Keratinocyte (primary cell): ENCODE results near the gene PRMT1. TPM values are rescaled to one million over a fixed set of nuclear protein-coding genes. Genes with fewer than 3 reads are reported as not detected.

ENCODE experiments used
- DNase-seq: peaks from one replicate; pipeline ENCODE4 v3.0.0-alpha.2; 2011; ENCODE audit warnings: low read depth, missing footprints, low spot score
- FAIRE-seq: peaks from 2 replicates; lab custom pipeline; 2011; peaks lifted over from hg19 to GRCh38; lab: Jason Lieb, UNC
- H2AFZ ChIP-seq: 2 replicates; pipeline ENCODE4 v1.6.0; 2012; ENCODE audit warnings: low read length, control low read depth, inconsistent platforms; ENCODE audit not compliant: control insufficient read depth
- H3K27ac ChIP-seq: 2 replicates; pipeline ENCODE4 v1.5.1; 2011; ENCODE audit warnings: low read length; ENCODE audit not compliant: control insufficient read depth, insufficient read depth
- H3K27me3 ChIP-seq: 3 replicates; pipeline ENCODE4 v1.6.0; 2011; ENCODE audit warnings: low read length; ENCODE audit not compliant: control insufficient read depth, insufficient read depth; ENCODE audit errors: extremely low read depth
- H3K36me3 ChIP-seq, 2 experiments: 2 replicates in 1 of 2; 3 replicates in 1 of 2; pipeline ENCODE4 v1.5.1; 2011; ENCODE audit warnings: low read length in 2 of 2, mild to moderate bottlenecking in 1 of 2; ENCODE audit not compliant: control insufficient read depth in 2 of 2, insufficient read depth in 2 of 2; ENCODE audit errors: extremely low read depth in 1 of 2
- H3K4me1 ChIP-seq: 3 replicates; pipeline ENCODE4 v1.5.1; 2011; ENCODE audit warnings: low read length; ENCODE audit not compliant: control insufficient read depth, insufficient read depth; ENCODE audit errors: extremely low read depth
- H3K4me2 ChIP-seq: 3 replicates; pipeline ENCODE4 v1.6.0; 2011; ENCODE audit warnings: low read depth, low read length; ENCODE audit not compliant: control insufficient read depth, insufficient read depth; ENCODE audit errors: extremely low read depth
- H3K4me3 ChIP-seq, 3 experiments: fragments of 200-600 bp in 1 of 3; sonication (generic) in 1 of 3; 2 replicates in 2 of 3; 3 replicates in 1 of 3; pipeline ENCODE4 v1.5.1; 2011 to 2016; ENCODE audit warnings: low read length in 3 of 3, mild to moderate bottlenecking in 3 of 3, control low read depth in 2 of 3, inconsistent platforms in 1 of 3, low read depth in 1 of 3, mixed read lengths in 1 of 3, mixed run types in 1 of 3, moderate library complexity in 1 of 3; ENCODE audit not compliant: control insufficient read depth in 2 of 3, insufficient read depth in 2 of 3; ENCODE audit errors: extremely low read depth in 1 of 3
- H3K79me2 ChIP-seq: 2 replicates; pipeline ENCODE4 v1.6.0; 2012; ENCODE audit warnings: low read length; ENCODE audit not compliant: control insufficient read depth, insufficient read depth
- H3K9ac ChIP-seq: 3 replicates; pipeline ENCODE4 v1.6.0; 2011; ENCODE audit warnings: low read length; ENCODE audit not compliant: control insufficient read depth, insufficient read depth; ENCODE audit errors: extremely low read depth
- H3K9me1 ChIP-seq: 3 replicates; pipeline ENCODE4 v1.6.0; 2011; ENCODE audit warnings: low read length; ENCODE audit not compliant: control insufficient read depth, insufficient read depth; ENCODE audit errors: extremely low read depth
- H3K9me3 ChIP-seq: 2 replicates; pipeline ENCODE4 v1.5.1; 2012; ENCODE audit warnings: low read depth, low read length; ENCODE audit not compliant: control insufficient read depth
- H4K20me1 ChIP-seq: 3 replicates; pipeline ENCODE4 v1.6.0; 2011; ENCODE audit warnings: low read length; ENCODE audit not compliant: control insufficient read depth, insufficient read depth; ENCODE audit errors: extremely low read depth
- EZH2 ChIP-seq: IDR thresholded peaks from one replicate; pipeline ENCODE4 v1.6.1; 2012; ENCODE audit warnings: inconsistent platforms, mild to moderate bottlenecking, low read length, moderate library complexity
- dilution Hi-C: fragments of 300-500 bp; cut with MboI; formaldehyde crosslinking; loops from one replicate; pipeline ENCODE4 v1.7.0; 2020; ENCODE audit warnings: low sequenced_read_pairs; ENCODE audit not compliant: extremely low pct_ligation_motif_present
- polyA plus RNA-seq, 5 experiments: library from polyadenylated mRNA; depleted of rRNA in 3 of 5; stranded (reverse) in 3 of 5; stranded (forward) in 1 of 5; unstranded in 1 of 5; fragments of >200 nt; gene quantifications; 1 replicate in 1 of 5; 2 replicates in 3 of 5; 3 replicates in 1 of 5; pipeline versions ENCODE4 v1.2.1 to v1.2.3, GENCODE V29; 2011 to 2012; ENCODE audit warnings: missing spikeins in 2 of 5, low read depth in 1 of 5, low replicate concordance in 1 of 5
- TF ChIP-seq, protein P1 (sequence below), 3 experiments: IDR thresholded peaks in 1 of 3; conservative IDR thresholded peaks in 1 of 3; optimal IDR thresholded peaks in 1 of 3; 2 replicates in 2 of 3; 3 replicates in 1 of 3; pipeline versions ENCODE3 to v1.5.1; 2011; ENCODE audit warnings: low read length in 3 of 3, mild to moderate bottlenecking in 3 of 3, moderate library complexity in 2 of 3, control low read depth in 1 of 3, inconsistent platforms in 1 of 3; ENCODE audit not compliant: insufficient read depth in 2 of 3; ENCODE audit errors: extremely low read depth in 1 of 3

The PRMT1 gene
- polyA plus RNA-seq, 1 donor (not counting 4 experiments of a cell fraction or from before 2014, with no cell fraction given), result 280 TPM

DNA sequence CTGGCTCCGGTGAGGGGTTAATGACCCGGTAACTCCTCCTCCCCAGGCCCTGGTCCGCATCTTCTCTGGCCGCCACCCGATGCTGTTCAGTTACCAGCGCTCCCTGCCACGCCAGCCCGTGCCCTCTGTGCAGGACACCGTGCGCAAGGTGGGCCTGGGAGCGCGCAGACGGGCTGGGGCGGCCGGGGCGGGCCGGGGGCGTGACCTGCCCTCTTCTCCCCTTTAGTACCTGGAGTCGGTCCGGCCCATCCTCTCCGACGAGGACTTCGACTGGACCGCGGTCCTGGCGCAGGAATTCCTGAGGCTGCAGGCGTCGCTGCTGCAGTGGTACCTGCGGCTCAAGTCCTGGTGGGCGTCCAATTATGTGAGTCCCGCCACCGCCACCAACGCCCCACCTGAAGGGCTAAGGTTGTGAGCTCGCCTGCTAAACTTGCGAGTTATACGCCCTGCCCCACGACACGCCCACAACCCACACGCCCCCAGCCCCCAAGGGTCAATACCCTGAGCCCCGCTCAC is 24.3 kb downstream of the PRMT1 start:
- no peaks in the 10 kb centered on the region for H3K79me2 ChIP-seq
- no peak overlapping the region for H2AFZ ChIP-seq
- H3K27ac ChIP-seq, result no peak overlapping the region
- no peaks in the 10 kb centered on the region for H3K9me3 ChIP-seq
- H3K4me1 ChIP-seq, result no peaks in the 10 kb centered on the region
- H3K27me3 ChIP-seq, result peaks cover 14% of the 10 kb centered on the region
- H3K4me3 ChIP-seq, result no peak overlapping the region
- no peaks in the 10 kb centered on the region for H3K9me1 ChIP-seq
- FAIRE-seq (no peak), DNase-seq (no peak)
- no peak for TF ChIP-seq EZH2
- TF ChIP-seq, protein P1, sequence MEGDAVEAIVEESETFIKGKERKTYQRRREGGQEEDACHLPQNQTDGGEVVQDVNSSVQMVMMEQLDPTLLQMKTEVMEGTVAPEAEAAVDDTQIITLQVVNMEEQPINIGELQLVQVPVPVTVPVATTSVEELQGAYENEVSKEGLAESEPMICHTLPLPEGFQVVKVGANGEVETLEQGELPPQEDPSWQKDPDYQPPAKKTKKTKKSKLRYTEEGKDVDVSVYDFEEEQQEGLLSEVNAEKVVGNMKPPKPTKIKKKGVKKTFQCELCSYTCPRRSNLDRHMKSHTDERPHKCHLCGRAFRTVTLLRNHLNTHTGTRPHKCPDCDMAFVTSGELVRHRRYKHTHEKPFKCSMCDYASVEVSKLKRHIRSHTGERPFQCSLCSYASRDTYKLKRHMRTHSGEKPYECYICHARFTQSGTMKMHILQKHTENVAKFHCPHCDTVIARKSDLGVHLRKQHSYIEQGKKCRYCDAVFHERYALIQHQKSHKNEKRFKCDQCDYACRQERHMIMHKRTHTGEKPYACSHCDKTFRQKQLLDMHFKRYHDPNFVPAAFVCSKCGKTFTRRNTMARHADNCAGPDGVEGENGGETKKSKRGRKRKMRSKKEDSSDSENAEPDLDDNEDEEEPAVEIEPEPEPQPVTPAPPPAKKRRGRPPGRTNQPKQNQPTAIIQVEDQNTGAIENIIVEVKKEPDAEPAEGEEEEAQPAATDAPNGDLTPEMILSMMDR (optimal IDR thresholded peaks at IDR 0.05 in 1 of 3, IDR thresholded peaks at IDR 0.05 in 1 of 3, conservative IDR thresholded peaks at IDR 0.05 in 1 of 3; ENCODE audit: extremely low read depth in 1 of 3, insufficient read depth in 2 of 3, low read length in 3 of 3), result peak in 1 of 3 experiments; percentile 10
- no peak overlapping the region for H3K9ac ChIP-seq
- no peaks in the 10 kb centered on the region for H4K20me1 ChIP-seq
- no peaks in the 10 kb centered on the region for H3K36me3 ChIP-seq
- dilution Hi-C loops, result no loop called here
- no peak overlapping the region for H3K4me2 ChIP-seq

DNA sequence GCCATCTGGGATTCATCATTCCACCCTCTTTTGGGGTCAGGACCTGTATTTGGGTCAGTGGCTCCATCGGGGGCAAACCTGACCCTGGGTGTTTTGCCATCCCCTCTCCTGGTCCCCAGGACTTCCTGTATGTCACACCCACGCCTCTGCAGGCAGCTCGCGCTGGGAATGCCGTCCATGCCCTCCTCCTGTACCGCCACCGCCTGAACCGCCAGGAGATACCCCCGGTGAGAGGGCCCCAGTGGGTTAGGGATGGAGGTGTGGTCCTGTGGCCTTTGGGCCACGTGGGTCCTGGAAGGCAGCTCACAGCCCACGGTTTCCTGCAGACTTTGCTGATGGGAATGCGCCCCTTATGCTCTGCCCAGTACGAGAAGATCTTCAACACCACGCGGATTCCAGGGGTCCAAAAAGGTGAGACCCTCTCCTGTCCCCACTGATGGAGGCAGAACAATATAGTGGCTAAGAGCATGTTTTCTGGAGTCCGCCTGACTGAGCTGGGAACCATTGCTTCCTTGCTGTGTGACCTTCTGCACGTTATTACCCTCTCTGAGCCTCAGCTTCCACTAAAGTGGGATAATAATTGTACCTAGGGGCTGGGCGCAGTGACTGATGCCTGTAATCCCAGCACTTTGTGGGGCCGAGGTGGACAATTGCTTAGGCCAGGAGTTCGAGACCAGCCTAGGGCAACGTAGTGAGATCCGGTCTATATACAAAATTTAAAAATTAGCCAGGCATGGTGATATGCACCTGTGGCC is 28.0 kb downstream of the PRMT1 start:
- FAIRE-seq, result no peak
- no peaks in the 10 kb centered on the region for H3K9me3 ChIP-seq
- no peak overlapping the region for H3K9ac ChIP-seq
- no peaks in the 10 kb centered on the region for H3K4me1 ChIP-seq
- dilution Hi-C loops, result no loop called here
- no peaks in the 10 kb centered on the region for H3K36me3 ChIP-seq
- H3K27me3 ChIP-seq, result peaks cover 14% of the 10 kb centered on the region
- H3K4me2 ChIP-seq, result no peak overlapping the region
- DNase-seq, result no peak
- no peaks in the 10 kb centered on the region for H3K9me1 ChIP-seq
- H4K20me1 ChIP-seq, result no peaks in the 10 kb centered on the region
- H3K79me2 ChIP-seq, result no peaks in the 10 kb centered on the region
- no peak overlapping the region for H3K4me3 ChIP-seq
- TF ChIP-seq, protein P1 (optimal IDR thresholded peaks at IDR 0.05 in 1 of 3, IDR thresholded peaks at IDR 0.05 in 1 of 3, conservative IDR thresholded peaks at IDR 0.05 in 1 of 3; ENCODE audit: extremely low read depth in 1 of 3, insufficient read depth in 2 of 3, low read length in 3 of 3), result no peak
- no peak for TF ChIP-seq EZH2
- H2AFZ ChIP-seq, result no peak overlapping the region
- no peak overlapping the region for H3K27ac ChIP-seq
